ENCODE results near the gene GIMAP1. TPM values are rescaled to one million over a fixed set of nuclear protein-coding genes. Genes with fewer than 3 reads are reported as not detected.

Gene GIMAP1
- total and polyA plus RNA-seq, 2 of the 8 experiments (the other 6 are each of a cell fraction or from before 2014, with no cell fraction given): not detected

GRCh38 chr7:150723467-150723866 lies 7.1 kb downstream of the GIMAP1 start (continued):
- TF ChIP-seq SP2 (IDR thresholded peaks at IDR 0.05; ENCODE audit: low read length): no peak
- TF ChIP-seq RAD21 (IDR thresholded peaks at IDR 0.05 in 1 of 2, conservative IDR thresholded peaks at IDR 0.05 in 1 of 2; ENCODE audit: low read depth in 2 of 2, low read length in 2 of 2): no peak
- no peak for TF ChIP-seq NANOG (IDR thresholded peaks at IDR 0.05; ENCODE audit: insufficient read depth, low read depth, low read length, poor library complexity, severe bottlenecking)

All from H1 (cell line).